SU-DHL-6 (cell line): ENCODE measurements around the gene HK1.

Source experiments
- EZH2phosphoT487 ChIP-seq: fragments of 200-600 bp; sonication (generic), shearing (Covaris generic); conservative IDR thresholded peaks from 2 replicates; pipeline ENCODE4 v1.6.1; 2018; ENCODE audit warnings: mild to moderate bottlenecking, antibody characterized with exemption, low read length, moderate library complexity, mixed read lengths
- TF ChIP-seq, protein P1 (sequence below): fragments of 200-600 bp; sonication (generic); IDR thresholded peaks from one replicate; pipeline ENCODE4 v1.5.1; 2017; ENCODE audit warnings: antibody characterized with exemption, mild to moderate bottlenecking, low read length, moderate library complexity; ENCODE audit not compliant: insufficient read depth, poor library complexity, severe bottlenecking

- no peak for TF ChIP-seq EZH2phosphoT487
- TF ChIP-seq, protein P1, sequence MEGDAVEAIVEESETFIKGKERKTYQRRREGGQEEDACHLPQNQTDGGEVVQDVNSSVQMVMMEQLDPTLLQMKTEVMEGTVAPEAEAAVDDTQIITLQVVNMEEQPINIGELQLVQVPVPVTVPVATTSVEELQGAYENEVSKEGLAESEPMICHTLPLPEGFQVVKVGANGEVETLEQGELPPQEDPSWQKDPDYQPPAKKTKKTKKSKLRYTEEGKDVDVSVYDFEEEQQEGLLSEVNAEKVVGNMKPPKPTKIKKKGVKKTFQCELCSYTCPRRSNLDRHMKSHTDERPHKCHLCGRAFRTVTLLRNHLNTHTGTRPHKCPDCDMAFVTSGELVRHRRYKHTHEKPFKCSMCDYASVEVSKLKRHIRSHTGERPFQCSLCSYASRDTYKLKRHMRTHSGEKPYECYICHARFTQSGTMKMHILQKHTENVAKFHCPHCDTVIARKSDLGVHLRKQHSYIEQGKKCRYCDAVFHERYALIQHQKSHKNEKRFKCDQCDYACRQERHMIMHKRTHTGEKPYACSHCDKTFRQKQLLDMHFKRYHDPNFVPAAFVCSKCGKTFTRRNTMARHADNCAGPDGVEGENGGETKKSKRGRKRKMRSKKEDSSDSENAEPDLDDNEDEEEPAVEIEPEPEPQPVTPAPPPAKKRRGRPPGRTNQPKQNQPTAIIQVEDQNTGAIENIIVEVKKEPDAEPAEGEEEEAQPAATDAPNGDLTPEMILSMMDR = no peak
These were observed 43.8 kb upstream of the HK1 start for GRCh38 chr10:69234447-69234846.
